Loucy (cell line): ENCODE measurements around the gene SELL.

Source experiments
- CTCF ChIP-seq: fragments of 200-600 bp; sonication (generic); conservative IDR thresholded peaks from 2 replicates; pipeline ENCODE4 v1.5.1; 2014; ENCODE audit warnings: mild to moderate bottlenecking, antibody characterized with exemption, low read length
- EZH2phosphoT487 ChIP-seq: fragments of 200-600 bp; IDR thresholded peaks from 2 replicates; pipeline ENCODE4 v1.6.1; 2018; ENCODE audit warnings: antibody characterized with exemption, mild to moderate bottlenecking, moderate library complexity, borderline replicate concordance

- TF ChIP-seq CTCF (no peak), EZH2phosphoT487 (no peak)
These were observed 47.6 kb upstream of the SELL start for GRCh38 chr1:169759038-169759437.
